LoVo (cell line): Measurements from ENCODE around the gene IDE.

ENCODE experiments used
- DNase-seq: peaks from one replicate; pipeline ENCODE4 v3.0.0-alpha.2; 2016; ENCODE audit warnings: low spot score

The IDE gene

GRCh38 chr10:92567952-92568600, 5.8 kb downstream of the IDE start:
- DNase-seq: peak; percentile 36

GRCh38 chr10:92562424-92562823, 11.5 kb downstream of the IDE start:
- DNase-seq: no peak

- DNase-seq: no peak
Measured at GRCh38 chr10:92559046-92559445, 14.8 kb downstream of the IDE start.

- DNase-seq: no peak
Measured at GRCh38 chr10:92553959-92554358, 19.9 kb downstream of the IDE start.

GRCh38 chr10:92552310-92552709, 21.6 kb downstream of the IDE start:
- no peak for DNase-seq

GRCh38 chr10:92550924-92551323, 23.0 kb downstream of the IDE start:
- DNase-seq: no peak

- no peak for DNase-seq
Measured at GRCh38 chr10:92547676-92548075, 26.2 kb downstream of the IDE start.

- no peak for DNase-seq
Measured at GRCh38 chr10:92545556-92545955, 28.3 kb downstream of the IDE start.

GRCh38 chr10:92544296-92544695, 29.6 kb downstream of the IDE start:
- no peak for DNase-seq

- no peak for DNase-seq
Measured at GRCh38 chr10:92542458-92542857, 31.4 kb downstream of the IDE start.

GRCh38 chr10:92541583-92541982, 32.3 kb downstream of the IDE start:
- no peak for DNase-seq

GRCh38 chr10:92538231-92538958, 35.5 kb downstream of the IDE start:
- no peak for DNase-seq

GRCh38 chr10:92530891-92531535, 42.9 kb downstream of the IDE start:
- DNase-seq: no peak

GRCh38 chr10:92530421-92530820, 43.5 kb downstream of the IDE start:
- no peak for DNase-seq

- DNase-seq: no peak
Measured at GRCh38 chr10:92527716-92528115, 46.2 kb downstream of the IDE start.

- no peak for DNase-seq
Measured at GRCh38 chr10:92523639-92524038, 50.3 kb downstream of the IDE start.

- peak; percentile 70 for DNase-seq
Measured at GRCh38 chr10:92517034-92517655, 56.7 kb downstream of the IDE start.

- DNase-seq: no peak
Measured at GRCh38 chr10:92508866-92509265, 65.0 kb downstream of the IDE start.

GRCh38 chr10:92506336-92506735, 67.6 kb downstream of the IDE start:
- DNase-seq: no peak

GRCh38 chr10:92505044-92505443, 68.8 kb downstream of the IDE start:
- no peak for DNase-seq

GRCh38 chr10:92502296-92502808, 71.5 kb downstream of the IDE start:
- DNase-seq: no peak

GRCh38 chr10:92493362-92493761, 80.5 kb downstream of the IDE start:
- DNase-seq: no peak
